Smooth muscle cell (in vitro differentiated cells): ENCODE measurements around the gene RAD50. TPM values are rescaled to one million over a fixed set of nuclear protein-coding genes. Genes with fewer than 3 reads are reported as not detected.

Experiments used
- DNase-seq: peaks from one replicate; lab custom pipeline; 2025; ENCODE audit not compliant: unreplicated experiment; lab: John Stamatoyannopoulos, UW
- H2AFZ ChIP-seq: fragments of 200-600 bp; sonication (generic); 2 replicates; pipeline ENCODE4 v1.6.0; 2016; ENCODE audit warnings: antibody characterized with exemption, low read depth, mild to moderate bottlenecking
- H3F3A ChIP-seq: fragments of 200-600 bp; sonication (generic); 2 replicates; pipeline ENCODE4 v1.6.0; 2017; ENCODE audit warnings: antibody characterized with exemption, low read depth
- H3K27ac ChIP-seq: fragments of 200-600 bp; sonication (generic); 2 replicates; pipeline ENCODE4 v1.5.1; 2016; ENCODE audit warnings: low read depth, mild to moderate bottlenecking
- H3K27me3 ChIP-seq: fragments of 200-600 bp; sonication (generic); 2 replicates; pipeline ENCODE4 v1.6.1; 2016; ENCODE audit warnings: low read depth, mild to moderate bottlenecking
- H3K36me3 ChIP-seq: fragments of 200-600 bp; sonication (generic); 2 replicates; pipeline ENCODE4 v1.5.1; 2016; ENCODE audit warnings: low read depth
- H3K4me1 ChIP-seq: fragments of 200-600 bp; sonication (generic); 2 replicates; pipeline ENCODE4 v1.5.1; 2016; ENCODE audit warnings: low read depth
- H3K4me2 ChIP-seq: fragments of 200-600 bp; sonication (generic); 2 replicates; pipeline ENCODE4 v1.6.0; 2016; ENCODE audit warnings: mild to moderate bottlenecking
- H3K4me3 ChIP-seq: fragments of 200-600 bp; sonication (generic); 2 replicates; pipeline ENCODE4 v1.5.1; 2016; ENCODE audit warnings: mild to moderate bottlenecking
- H3K79me2 ChIP-seq: fragments of 200-600 bp; sonication (generic); 2 replicates; pipeline ENCODE4 v1.6.0; 2016; ENCODE audit warnings: low read depth, mild to moderate bottlenecking
- H3K9ac ChIP-seq: fragments of 200-600 bp; sonication (generic); 2 replicates; pipeline ENCODE4 v1.6.0; 2016; ENCODE audit warnings: low read depth
- H3K9me3 ChIP-seq: fragments of 200-600 bp; sonication (generic); replicated peaks from 2 replicates; pipeline ENCODE4 v1.5.1; 2016; ENCODE audit warnings: low read depth
- H4K20me1 ChIP-seq: fragments of 200-600 bp; sonication (generic); 2 replicates; pipeline ENCODE4 v1.6.0; 2016; ENCODE audit warnings: low read depth
- WGBS: methylation state at CpG from one replicate; pipeline ENCODE4 v1.1.7; 2016; ENCODE audit warnings: low lambda C conversion rate; 5-methylcytosine and 5-hydroxymethylcytosine counted together
- polyA plus RNA-seq: library from polyadenylated mRNA; unstranded; fragments of >200 nt; fragmentation: Nextera tagmentation; extraction: Ambion mirVana; gene quantifications from 2 replicates; pipeline ENCODE4 v1.2.1, GENCODE V29; 2016
- total RNA-seq: library from RNA; depleted of rRNA; stranded (reverse); fragments of >200 nt; gene quantifications from 2 replicates; pipeline ENCODE4 v1.2.3, GENCODE V29; 2014
- TF ChIP-seq, protein P1 (sequence below): fragments of 200-600 bp; sonication (generic); IDR thresholded peaks from 2 replicates; pipeline ENCODE4 v1.5.1; 2017; ENCODE audit warnings: borderline replicate concordance, mild to moderate bottlenecking, antibody characterized with exemption; ENCODE audit not compliant: insufficient read depth, poor library complexity, severe bottlenecking

The RAD50 gene
- total and polyA plus RNA-seq, 2 experiments from 2014 or later: 19.9 to 28.8 TPM

DNA sequence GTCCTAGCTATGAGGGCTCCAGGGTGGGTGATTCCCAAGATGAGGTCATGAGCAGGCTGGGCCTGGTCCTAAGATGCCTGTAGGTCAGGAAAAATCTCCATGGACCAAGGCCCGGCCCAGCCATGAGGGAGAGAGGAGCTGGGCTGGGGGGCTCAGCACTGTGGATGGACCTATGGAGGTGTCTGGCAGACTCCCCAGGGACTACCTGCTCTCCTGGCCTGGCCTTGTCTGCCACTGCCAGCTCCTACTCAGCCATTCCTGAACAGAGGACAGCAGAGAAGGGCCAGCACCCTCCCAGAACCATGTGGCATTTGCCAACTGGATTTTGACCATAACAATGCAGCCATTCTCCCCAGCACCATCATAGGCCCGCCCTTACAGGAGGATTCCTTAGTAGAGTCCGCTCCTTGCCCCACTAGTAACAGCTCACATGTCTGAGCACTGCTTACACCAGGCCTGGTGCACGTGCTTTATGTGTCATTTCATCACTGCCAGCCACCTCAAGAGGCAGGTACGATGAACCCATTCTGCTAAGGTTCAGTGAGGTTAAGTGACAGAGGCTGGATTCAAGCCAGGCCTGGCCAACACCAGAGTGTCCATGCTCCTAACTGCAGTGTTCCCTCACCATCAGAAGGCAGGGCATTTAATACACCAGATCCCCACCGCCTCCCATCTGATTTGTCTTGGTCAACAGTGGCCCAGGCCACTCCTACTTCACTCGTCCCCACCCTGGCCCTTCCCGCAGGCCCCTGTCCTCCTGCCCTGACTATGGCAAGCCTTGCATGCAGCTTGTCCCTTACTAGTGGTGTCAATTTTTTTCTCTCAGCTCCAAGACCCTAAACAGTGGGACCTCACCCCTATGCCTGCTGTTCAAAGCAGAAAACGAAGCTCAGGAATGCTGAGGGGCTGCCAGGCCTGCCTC is 101.9 kb downstream of the RAD50 start:
- Histone ChIP-seq H3K36me3 (no peaks in the 10 kb centered on the region), H3F3A (no peaks in the 10 kb centered on the region), H3K4me3 (no peak overlapping the region), H3K9me3 (no peaks in the 10 kb centered on the region), H3K4me1 (peaks cover 6% of the 10 kb centered on the region), H3K27ac (no peak overlapping the region), H3K9ac (no peak overlapping the region), H4K20me1 (no peaks in the 10 kb centered on the region), H2AFZ (no peak overlapping the region), H3K4me2 (no peak overlapping the region), H3K27me3 (peaks cover 28% of the 10 kb centered on the region), H3K79me2 (no peaks in the 10 kb centered on the region)
- TF ChIP-seq, protein P1, sequence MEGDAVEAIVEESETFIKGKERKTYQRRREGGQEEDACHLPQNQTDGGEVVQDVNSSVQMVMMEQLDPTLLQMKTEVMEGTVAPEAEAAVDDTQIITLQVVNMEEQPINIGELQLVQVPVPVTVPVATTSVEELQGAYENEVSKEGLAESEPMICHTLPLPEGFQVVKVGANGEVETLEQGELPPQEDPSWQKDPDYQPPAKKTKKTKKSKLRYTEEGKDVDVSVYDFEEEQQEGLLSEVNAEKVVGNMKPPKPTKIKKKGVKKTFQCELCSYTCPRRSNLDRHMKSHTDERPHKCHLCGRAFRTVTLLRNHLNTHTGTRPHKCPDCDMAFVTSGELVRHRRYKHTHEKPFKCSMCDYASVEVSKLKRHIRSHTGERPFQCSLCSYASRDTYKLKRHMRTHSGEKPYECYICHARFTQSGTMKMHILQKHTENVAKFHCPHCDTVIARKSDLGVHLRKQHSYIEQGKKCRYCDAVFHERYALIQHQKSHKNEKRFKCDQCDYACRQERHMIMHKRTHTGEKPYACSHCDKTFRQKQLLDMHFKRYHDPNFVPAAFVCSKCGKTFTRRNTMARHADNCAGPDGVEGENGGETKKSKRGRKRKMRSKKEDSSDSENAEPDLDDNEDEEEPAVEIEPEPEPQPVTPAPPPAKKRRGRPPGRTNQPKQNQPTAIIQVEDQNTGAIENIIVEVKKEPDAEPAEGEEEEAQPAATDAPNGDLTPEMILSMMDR: no peak
- no peak for DNase-seq
- WGBS: 95% methylated on average over 9 of the region's 9 CpGs

DNA sequence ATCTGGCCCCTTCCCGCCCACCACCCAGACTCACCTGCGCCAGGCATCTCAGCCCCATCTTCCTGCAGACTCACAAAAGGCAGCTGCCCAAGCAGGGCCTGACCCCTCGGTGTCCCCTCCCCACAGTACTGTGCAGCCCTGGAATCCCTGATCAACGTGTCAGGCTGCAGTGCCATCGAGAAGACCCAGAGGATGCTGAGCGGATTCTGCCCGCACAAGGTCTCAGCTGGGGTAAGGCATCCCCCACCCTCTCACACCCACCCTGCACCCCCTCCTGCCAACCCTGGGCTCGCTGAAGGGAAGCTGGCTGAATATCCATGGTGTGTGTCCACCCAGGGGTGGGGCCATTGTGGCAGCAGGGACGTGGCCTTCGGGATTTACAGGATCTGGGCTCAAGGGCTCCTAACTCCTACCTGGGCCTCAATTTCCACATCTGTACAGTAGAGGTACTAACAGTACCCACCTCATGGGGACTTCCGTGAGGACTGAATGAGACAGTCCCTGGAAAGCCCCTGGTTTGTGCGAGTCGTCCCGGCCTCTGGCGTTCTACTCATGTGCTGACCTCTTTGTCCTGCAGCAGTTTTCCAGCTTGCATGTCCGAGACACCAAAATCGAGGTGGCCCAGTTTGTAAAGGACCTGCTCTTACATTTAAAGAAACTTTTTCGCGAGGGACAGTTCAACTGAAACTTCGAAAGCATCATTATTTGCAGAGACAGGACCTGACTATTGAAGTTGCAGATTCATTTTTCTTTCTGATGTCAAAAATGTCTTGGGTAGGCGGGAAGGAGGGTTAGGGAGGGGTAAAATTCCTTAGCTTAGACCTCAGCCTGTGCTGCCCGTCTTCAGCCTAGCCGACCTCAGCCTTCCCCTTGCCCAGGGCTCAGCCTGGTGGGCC is 103.1 kb downstream of the RAD50 start:
- WGBS: 92% methylated on average over 23 of the region's 23 CpGs
- Histone ChIP-seq H3K4me3 (no peak overlapping the region), H3K27ac (no peak overlapping the region), H3K27me3 (peaks cover 16% of the 10 kb centered on the region), H3K9ac (no peak overlapping the region), H3K4me2 (no peak overlapping the region), H3K36me3 (no peaks in the 10 kb centered on the region), H4K20me1 (no peaks in the 10 kb centered on the region), H3K9me3 (no peaks in the 10 kb centered on the region), H3K4me1 (peaks cover 10% of the 10 kb centered on the region), H3F3A (no peaks in the 10 kb centered on the region), H3K79me2 (no peaks in the 10 kb centered on the region), H2AFZ (no peak overlapping the region)
- TF ChIP-seq, protein P1: no peak
- DNase-seq: no peak

DNA sequence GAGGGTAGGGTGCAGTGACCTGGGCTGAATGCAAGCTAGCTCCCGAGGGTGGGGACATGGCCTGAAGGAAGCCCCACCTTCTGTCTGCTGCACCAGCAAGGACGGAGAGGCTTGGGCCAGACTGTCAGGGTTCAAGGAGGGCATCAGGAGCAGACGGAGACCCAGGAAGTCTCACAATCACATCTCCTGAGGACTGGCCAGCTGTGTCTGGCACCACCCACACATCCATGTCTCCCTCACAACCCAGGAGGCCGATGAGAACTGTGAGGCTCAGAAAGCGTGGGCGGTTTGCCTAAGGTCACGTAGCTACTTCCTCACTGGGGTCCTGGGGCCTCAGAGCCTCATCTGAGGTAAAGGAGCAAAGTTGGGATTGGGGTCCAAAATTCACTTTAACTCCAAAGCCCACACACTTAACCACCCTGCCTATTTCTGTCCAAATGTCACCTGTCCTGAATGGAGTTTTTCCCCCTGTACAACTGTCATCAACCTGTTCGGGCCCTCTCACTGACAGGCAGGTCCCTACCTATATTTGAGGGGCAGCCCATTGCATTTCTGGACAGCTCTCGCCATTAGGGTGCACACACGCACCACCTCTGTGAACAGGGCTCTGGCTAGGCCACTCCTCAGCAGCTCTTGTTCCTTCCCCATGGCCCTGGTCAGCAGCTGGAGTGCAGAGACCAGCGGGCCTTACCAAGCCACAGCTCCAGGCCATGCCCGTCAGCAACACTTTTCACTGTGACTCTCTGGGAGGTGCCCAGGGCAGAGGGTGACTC is 104.6 kb downstream of the RAD50 start:
- Histone ChIP-seq H3K9me3 (no peaks in the 10 kb centered on the region), H3K27ac (no peak overlapping the region), H3K9ac (no peak overlapping the region), H3K4me1 (peaks cover 4% of the 10 kb centered on the region), H3K36me3 (no peaks in the 10 kb centered on the region), H3F3A (no peaks in the 10 kb centered on the region), H3K4me2 (no peak overlapping the region), H3K79me2 (no peaks in the 10 kb centered on the region), H2AFZ (no peak overlapping the region), H4K20me1 (no peaks in the 10 kb centered on the region), H3K4me3 (no peak overlapping the region), H3K27me3 (peaks cover under 1% of the 10 kb centered on the region)
- WGBS: 79% methylated on average over 12 of the region's 12 CpGs
- no peak for DNase-seq
- TF ChIP-seq, protein P1: no peak
